Measurements from ENCODE around the gene RNASEH2A. TPM values are rescaled to one million over a fixed set of nuclear protein-coding genes. Genes with fewer than 3 reads are reported as not detected.

RNASEH2A gene
- total RNA-seq, 1 donor from 2014 or later: 33.9 TPM

DNA sequence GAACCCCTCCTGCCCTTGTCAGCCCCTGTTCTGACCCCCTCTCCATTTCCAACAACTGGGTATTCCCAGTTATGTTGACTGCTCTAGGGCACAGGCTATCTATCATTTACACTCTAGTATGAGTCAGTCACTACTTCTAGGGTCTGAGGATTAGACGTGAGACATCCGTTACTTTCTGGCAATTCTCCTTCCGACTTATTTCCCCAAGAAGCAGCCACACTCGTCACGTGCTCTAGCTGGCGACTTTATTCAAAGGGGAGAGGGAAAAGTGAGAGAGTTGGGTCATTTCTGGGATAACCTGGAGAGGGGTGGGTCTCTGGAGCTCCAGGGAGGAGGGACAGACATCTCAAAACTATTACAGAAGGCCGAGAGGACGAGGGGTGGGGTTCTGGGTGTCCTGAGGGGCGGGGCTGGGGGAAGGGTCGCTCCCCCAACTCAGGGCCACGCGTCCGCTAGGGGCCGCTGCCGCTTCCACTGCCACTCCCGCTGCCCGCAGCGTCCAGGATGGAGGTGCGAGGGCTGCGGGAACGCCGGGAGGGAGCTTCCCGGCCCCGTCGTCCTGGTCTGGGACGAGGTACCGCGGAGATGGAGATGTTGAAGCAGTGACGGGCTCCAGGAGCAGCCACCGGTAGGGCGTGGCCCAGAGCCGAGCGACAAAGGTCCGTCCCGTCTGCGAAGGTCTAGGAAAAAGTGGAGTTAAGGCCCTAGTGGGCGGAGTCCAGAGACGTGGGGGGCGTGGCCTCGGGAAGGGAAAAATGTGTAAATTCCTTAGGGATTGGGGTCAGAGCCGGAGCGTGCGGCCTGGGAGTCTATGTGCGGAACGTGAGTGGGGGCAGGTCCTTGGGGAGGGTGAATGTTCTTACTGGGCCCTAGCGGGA is 19.1 kb downstream of the RNASEH2A start:
- intact Hi-C loops (cut with micrococcal nuclease): no loop called here

DNA sequence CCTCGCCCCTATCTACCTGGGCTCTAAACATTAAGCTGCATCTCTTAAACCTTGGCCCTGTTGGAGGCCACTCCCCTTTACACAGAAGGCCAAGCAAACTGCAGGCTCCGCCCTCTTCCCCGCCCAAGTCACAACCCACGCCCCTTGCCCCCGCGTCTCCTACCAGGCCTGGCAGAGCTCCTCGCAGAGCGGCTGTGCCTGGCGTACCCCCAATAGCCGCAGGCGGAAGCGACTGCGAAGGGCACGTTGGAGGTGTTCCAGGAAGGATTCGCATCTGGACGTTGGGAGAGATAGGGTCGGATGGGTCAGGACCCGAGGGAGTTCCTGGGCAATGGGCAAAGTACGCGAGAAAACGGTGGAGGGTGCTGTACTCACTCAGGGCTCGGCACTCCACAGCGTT is 22.1 kb downstream of the RNASEH2A start:
- intact Hi-C loops (cut with micrococcal nuclease): no loop called here

DNA sequence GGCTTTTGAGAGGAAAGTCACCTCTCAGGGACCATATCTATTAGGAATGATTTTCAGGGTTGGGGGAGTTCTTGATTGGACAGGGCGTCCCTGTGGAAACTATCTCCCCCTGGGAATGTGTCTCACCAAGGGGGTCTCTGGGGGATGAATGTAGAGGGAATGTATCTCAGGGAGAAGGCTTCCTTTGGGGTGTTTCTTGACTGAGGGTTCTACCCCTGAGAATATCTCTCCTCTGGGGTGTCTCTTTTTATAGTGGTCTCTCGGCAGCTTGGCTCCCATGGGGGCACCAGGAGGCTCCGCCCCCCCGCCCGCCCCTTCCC is 27.0 kb downstream of the RNASEH2A start:
- intact Hi-C loops (cut with micrococcal nuclease): no loop called here

DNA sequence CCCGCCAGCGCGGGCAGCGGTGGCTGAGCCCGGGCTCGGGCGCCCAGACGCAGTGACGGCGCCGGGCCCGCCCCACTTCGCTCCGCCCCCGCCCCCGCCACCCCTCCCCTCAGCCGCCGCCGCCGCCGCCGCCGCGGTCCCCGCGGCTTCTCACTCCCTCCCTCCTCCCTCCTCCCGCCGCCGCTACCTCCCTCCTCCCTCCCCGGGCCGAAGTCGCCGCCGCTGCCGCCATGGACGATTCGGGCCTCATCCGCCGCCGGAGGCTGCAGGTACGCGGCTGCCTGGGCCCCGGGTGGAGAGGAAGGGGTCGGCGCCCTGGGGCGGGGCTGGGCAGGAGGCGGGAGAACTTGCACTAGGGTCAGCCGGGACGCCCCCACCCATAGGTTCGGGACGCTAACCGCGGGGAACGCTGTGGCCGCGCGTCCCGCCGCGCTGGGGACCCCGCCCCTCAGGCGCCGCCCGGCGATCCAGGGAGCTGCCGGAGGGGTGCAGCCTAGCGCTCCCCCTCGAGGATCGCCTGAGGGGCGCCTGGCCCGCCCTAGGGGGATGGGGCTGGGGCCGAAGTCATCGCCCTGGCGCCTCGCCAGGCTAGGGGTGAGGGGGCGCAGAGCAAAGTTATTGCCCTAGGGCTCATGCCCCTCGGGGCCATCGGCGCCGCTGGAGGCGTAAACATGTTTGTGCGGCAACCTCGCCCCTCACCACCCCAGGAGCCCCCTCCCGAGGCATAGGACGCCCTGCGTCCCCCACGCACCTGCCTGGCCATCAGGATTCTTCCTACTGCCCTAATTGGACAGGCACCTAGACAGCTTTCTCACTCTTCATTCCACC is 27.6 kb downstream of the RNASEH2A start:
- intact Hi-C loops (cut with micrococcal nuclease): no loop called here

DNA sequence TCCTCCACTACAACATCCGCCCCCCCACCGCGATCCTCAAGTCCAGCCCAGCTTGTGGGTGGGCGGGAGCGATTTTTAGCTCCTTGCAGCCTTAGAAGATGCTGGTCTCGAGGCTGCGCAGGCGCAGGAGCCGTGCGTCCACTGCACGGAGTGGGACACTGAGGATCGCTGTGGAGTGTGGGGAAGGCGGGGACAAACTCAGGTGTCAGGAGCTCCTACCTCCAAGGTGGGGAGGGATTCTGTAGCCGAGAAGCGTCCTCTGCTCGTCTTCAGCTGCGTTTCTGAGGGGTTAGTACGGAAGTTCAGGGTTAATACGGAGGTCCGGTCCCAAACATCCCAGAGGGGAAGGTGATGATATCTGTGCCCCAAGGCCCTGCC is 28.2 kb downstream of the RNASEH2A start, which contains the start of gene RTBDN:
TSS of gene RTBDN (minus strand) at position 14 of the 378 bp plus-strand sequence. CDS start 4,600 bp downstream, outside the sequence.
- intact Hi-C loops (cut with micrococcal nuclease): no loop called here

DNA sequence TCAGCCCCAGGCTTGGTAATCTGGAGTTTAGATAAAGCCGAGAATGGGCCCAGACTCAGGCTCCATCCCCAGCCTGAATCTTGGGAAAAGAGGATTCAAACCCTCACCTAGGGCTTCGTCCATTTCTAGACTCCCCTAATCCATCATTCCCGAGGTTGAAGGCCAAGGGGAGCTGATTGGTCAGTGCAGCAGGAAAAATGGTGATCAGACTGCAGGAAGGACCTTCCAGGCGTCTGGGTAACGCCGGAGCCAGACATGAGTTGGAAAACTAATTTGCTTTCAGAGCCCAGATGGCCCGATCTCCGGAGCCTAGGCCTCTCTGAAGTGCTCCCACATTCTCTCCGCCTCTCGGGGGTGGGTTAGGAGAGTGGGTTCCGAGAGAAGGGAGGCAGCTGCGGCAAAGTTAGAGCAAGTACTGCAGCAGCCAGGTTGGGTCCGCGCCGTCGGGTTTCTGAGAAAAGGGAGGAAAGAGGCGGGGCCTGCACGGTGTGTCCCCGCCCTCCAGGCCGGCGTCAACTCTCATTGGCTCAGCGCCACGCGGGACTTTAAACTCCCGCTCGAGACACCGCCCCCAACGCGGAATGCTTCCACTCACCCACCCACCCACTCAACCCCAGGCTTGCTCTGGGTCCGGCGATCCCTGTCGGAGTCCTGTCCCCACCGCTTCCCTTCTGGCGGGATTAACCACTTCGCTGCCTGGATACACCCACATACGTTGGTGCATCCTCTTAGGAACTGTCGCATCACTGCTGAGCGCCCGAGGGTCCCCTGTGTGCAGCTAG is 28.8 kb downstream of the RNASEH2A start:
- intact Hi-C loops (cut with micrococcal nuclease): no loop called here

DNA sequence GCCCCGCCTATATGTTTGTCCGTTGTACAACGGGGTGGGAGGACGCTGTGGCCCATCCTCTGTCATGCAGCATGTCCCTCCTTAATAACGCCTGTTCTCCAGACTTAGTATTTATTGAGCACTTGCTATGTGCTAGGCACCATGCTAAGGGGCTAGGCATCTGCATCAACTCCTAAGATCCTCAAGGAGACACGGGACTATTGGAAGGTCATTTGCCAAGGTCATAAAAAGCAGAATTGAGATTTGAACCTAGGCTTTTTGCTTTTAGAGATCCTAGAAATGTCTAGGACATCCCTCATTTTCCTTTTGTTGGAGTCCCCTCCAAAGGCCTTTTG is 30.1 kb downstream of the RNASEH2A start:
- intact Hi-C loops (cut with micrococcal nuclease): no loop called here

DNA sequence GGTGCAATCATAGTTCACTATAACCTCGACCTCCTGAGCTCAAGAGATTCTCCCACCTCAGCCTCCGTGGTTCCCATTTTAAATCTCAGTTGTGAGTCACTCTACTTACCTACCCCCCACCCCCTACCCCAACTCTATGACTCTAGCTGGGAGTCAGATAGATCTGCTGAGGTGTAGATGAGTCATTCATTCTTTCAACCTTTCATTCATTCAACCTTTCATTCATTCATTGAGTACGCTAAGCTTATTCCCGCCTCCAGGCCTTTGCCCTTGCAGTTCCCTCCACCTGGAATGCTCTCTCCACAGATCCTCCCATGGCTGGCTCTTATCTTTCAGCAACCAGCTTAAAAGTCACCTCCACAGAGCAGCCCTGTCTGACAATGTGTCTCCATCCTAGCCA is 30.8 kb downstream of the RNASEH2A start:
- intact Hi-C loops (cut with micrococcal nuclease): no loop called here

DNA sequence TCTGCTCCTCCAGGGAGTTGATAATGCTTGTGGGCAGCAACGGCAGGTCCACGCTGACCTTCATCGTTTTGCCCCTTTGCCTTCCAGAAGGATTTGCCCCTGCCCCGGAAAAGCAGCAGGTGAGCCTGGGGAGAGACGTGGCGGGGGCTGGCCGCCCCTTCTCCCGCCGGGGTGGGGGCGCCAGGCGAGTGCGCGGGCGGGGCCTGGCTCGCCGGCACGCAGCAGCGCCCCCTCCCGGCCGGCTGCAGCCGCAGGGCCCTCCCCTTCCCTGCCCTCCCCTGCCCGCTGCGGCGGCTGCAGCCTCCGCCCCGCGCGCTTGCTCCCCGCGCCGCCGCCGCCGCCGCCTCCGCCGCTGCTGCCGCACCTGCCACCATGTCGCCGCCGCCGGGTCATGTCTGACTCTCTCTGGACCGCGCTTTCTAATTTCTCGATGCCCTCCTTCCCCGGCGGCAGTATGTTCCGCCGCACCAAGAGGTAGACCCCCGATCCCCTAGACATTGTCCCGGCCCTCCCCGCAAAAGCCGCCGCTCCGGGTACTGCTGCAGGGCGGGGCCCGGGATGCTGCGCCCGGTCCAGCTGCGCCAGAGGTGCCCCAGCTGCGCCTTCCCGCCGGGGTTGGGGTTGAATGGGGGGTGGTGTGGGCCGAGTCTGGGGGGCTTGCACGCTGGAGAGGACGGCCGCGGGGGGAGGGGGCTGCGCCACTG is 31.9 kb downstream of the RNASEH2A start, which contains the start of gene MAST1:
TSS of gene MAST1 (plus strand) at position 334 of the 704 bp plus-strand sequence. CDS start at position 392, 58 bp downstream.
- intact Hi-C loops (cut with micrococcal nuclease): no loop called here

DNA sequence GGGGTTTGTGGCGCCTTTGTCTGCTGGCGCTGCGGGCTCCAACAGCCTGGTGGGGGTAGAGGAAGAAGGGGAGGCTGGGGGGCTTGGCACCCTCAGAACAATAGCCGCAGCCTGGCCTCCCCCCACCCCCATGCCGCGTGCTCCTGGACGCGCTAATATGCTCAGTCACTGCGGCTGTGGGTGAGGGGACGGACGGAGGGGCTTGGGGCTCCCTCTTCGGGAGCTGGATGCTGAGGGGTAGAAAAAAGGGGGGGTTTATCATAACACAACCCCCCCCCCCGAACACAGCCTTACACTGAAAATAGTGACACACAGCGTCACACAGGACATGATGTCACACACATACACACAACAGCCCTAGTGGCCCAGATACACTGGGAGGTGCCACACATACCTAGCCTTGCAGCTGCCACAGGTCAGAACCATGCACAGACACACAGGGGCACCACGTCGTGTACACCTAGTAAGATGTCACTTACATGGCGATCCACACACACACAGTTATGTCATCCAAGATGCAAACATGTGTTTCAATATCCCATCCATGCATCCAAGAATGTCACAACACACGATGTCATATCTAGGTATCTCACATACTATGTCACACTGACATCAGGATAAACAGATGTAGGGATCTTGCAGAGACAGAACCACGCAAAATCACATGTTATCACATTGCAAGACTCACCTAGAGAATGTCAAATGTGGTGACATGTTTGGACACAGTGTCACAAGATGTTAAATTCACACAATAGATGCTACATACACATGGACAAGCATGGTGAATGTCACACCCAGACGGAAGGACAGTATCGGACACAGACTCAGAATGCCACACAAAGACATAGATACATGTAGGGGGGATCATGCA is 32.7 kb downstream of the RNASEH2A start:
- intact Hi-C loops (cut with micrococcal nuclease): no loop called here

DNA sequence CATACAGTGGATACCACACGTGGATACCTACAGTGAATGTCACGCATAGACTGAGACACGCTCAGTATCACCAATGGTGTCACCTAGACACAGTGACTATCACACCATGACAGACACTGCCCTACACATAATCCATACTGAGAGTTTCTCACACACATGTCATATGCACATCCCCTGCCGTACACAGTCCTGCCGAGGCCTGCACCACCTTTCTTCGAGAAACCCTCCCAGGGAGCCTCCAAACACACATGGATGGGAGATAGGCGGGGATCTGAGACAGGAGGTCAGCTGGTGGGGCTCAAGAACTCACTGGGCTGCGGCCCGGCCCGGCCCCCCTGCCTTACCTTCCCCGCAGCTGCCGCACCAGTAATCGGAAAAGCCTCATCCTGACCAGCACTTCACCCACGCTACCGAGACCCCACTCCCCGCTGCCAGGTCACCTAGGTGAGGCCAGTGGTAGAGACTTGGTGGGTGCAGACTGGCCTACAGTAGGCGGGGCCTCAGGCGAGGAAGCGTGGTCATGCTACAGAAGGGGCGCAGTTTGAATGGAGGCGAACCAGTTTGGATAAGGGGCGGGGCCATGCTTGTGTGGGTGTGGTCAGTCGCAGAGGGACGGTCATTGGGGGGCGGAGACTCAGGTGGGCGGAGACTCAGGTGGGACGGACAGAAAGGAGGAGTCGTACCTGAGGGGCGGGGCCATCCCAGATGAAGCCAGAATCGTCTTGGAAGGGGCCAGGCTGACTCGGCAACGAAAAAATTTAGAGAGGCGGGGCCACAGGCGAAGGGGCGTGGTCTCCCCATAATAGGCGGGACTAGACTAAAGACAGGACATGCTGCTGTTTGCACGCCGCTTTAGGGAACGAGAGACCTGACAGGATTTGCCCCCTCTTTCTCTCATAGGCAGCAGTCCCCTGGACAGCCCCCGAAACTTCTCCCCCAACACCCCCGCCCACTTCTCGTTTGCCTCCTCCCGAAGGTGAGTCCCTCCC is 34.0 kb downstream of the RNASEH2A start:
- intact Hi-C loops (cut with micrococcal nuclease): no loop called here

DNA sequence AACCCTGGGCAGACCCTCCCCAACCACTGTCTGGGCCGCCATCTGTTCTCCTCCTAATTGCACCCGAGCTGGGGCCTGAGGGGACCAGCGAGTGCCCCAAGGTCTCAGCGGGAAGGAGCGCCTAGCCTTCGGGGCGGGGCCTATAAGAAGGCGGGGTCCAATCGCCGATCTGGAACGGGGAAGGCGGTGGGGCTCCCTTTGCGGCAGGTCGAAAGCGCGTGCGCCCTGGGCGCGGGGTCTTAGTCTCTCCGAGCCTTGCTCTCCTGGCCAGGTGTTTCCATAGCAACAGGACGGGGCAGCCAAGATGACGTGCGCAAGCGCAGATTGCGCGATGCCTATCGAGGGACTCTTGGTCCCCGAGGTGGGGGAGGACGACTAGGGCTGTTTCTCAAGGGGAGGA is 34.7 kb downstream of the RNASEH2A start:
- intact Hi-C loops (cut with micrococcal nuclease): no loop called here

DNA sequence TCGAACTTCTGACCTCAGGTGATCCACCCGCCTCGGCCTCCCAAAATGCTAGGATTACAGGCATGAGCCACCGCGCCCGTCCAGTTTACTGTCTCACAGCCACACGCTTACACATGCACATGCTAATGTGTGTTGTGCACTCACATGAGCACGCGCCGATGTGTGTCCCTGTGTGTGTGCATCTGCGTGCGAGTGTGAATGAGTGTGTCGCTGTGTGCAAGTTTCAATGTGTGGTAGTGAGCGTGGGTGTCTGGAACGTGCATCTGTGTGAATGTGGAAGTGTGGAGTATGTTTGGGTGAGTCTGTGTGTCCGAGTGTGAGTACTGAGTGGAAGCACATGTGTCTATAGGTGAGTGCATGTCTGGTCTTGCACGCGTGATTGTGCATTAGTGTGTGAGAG is 36.1 kb downstream of the RNASEH2A start:
- intact Hi-C loops (cut with micrococcal nuclease): no loop called here

DNA sequence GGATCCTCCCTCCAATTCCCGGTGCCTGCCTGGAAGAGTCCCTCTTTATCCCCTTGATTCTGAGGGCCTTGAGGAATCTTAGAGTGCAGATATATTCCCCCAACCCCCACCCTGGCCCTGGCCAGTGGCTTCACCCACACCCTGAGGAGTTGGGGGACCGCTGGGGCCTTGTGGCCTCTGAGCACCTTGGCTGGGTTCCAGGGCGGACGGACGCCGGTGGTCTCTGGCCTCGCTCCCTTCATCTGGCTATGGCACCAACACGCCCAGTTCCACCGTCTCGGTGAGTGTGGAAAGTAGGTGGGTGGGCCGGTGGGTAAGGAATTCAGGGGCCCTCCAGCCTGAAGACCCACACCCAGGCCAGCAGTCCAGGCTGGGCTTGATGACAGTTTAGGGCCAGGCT is 36.9 kb downstream of the RNASEH2A start:
- intact Hi-C loops (cut with micrococcal nuclease): no loop called here

DNA sequence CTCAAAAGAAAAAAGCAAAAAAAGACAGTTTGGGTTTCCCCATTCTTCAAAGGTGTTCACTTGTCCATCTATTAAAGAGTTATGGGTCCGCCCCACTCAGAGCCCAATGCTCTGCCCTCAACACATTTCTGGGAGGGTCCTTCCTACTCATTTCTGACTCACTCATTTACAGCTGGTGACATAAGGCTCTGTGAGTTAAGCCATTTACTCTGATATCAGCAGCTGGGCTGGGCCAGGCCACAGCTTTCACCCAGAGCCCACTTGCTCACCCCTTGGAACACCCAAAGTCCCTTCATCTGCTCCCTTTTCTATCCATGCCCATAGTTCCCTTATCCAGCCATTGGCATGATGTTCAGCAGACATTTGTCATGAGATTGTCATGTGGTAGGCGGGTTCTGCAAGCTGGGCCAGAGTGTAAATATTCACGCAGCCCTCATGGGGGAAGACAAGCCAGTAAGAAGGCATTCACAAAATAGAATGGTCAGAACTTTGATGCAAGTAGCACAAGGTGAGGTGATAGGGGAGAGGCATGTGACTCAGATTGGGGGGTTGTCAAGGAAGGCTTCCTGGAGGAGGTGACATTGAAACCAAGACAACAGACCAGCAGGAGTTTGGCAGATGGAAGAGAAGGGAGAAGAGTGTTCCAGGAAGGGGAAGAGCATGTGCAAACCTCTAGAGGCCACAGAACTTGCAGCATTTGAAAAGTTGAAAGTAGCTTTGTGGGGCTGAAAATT is 37.8 kb downstream of the RNASEH2A start:
- intact Hi-C loops (cut with micrococcal nuclease): no loop called here

DNA sequence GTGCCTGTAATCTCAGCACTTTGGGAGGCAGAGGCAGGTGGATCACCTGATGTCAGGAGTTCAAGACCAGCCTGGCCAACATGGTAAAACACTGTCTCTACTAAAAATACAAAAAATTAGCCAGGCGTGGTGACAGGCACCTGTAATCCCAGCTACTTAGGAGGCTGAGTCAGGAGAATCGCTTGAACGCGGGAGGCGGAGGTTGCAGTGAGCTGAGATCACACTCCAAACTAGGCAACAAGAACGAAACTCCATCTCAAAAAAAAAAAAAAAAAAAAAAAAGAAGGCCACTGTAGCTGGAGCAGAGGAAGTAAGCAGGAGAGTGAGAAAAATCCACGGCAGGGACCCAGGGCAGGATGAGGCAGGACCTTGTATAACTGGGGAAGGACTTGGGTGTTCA is 40.2 kb downstream of the RNASEH2A start:
- intact Hi-C loops (cut with micrococcal nuclease): loop anchor here (1.0 to 5.0 kb wide), 3 partner anchors 80 to 170 kb away; no protein-coding TSS in a partner anchor

DNA sequence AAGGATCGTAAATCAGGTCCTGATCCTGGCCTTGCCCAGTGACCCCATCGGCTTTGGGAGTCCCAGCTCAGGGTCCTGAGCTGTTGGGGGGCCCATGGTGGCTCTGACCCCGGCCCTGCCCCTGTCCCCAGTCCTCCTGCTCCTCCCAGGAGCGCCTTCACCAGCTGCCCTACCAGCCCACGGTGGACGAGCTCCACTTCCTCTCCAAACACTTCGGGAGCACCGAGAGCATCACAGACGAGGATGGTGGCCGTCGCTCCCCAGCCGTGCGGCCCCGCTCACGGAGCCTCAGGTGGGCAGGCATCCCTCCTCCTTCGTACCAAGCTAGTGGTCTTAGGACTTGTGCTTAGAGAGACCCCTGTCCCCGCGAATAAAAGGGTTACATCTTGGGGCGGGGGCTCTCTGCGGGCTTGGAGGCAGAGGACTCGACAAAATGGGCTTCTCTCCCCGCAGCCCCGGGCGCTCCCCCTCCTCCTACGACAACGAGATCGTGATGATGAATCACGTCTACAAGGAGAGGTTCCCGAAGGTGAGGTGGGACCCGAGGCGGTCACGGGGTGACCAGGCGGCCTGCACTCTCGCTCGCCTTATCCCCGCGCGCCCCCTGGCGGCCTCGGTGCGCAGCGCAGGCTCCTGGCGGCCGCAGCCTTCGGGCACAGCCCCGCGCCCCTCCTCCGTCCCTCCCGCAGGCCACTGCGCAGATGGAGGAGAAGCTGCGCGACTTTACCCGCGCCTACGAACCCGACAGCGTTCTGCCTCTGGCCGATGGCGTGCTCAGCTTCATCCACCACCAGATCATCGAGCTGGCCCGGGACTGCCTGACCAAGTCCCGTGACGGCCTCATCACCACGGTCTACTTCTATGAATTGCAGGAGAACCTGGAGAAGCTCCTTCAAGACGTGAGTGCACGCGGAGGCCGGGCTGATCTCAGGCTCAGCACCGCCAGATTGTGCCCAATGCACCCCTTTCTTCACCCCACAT is 41.1 kb downstream of the RNASEH2A start:
- intact Hi-C loops (cut with micrococcal nuclease): loop anchor here (1.0 to 5.0 kb wide), 3 partner anchors 81 to 171 kb away; no protein-coding TSS in a partner anchor
